Esophagus squamous epithelium (tissue), 5 donors: ENCODE results near the gene SYTL5. TPM values are rescaled to one million over a fixed set of nuclear protein-coding genes. Genes with fewer than 3 reads are reported as not detected.

ENCODE experiments used
- DNase-seq: peaks from one replicate; lab custom pipeline; 2025; lab: John Stamatoyannopoulos, UW
- H3K27ac ChIP-seq, 4 donors: fragments of 200-600 bp; sonication (generic); one replicate each; pipeline ENCODE4 v1.5.1; 2016 to 2019; ENCODE audit warnings: mild to moderate bottlenecking in 1 of 4
- H3K27me3 ChIP-seq, 4 donors: fragments of 200-600 bp; sonication (generic); 1 replicate in 3 of 4; 2 replicates in 1 of 4; pipeline versions ENCODE4 v1.5.1 to v1.6.0; 2017 to 2021; ENCODE audit warnings: antibody characterized with exemption in 1 of 4
- H3K36me3 ChIP-seq, 3 donors: fragments of 200-600 bp; sonication (generic); one replicate each; pipeline ENCODE4 v1.5.1; 2016 to 2019
- H3K4me1 ChIP-seq, 3 donors: fragments of 200-600 bp; sonication (generic); one replicate each; pipeline ENCODE4 v1.5.1; 2017 to 2019
- H3K4me3 ChIP-seq, 4 donors: fragments of 200-600 bp; sonication (generic); 1 replicate in 3 of 4; 2 replicates in 1 of 4; pipeline ENCODE4 v1.5.1; 2016 to 2019; ENCODE audit warnings: mild to moderate bottlenecking in 2 of 4, moderate library complexity in 1 of 4
- H3K9me3 ChIP-seq, 3 donors: fragments of 200-600 bp; sonication (generic); one replicate each; pipeline ENCODE4 v1.5.1; 2016 to 2019
- POLR2A ChIP-seq, 4 donors: fragments of 450-650 bp; IDR thresholded peaks; one replicate each; pipeline ENCODE4 v1.6.1; 2017; ENCODE audit warnings: antibody characterized with exemption in 4 of 4, mild to moderate bottlenecking in 4 of 4, moderate library complexity in 3 of 4
- WGBS, 2 donors: methylation state at CpG; one replicate each; pipeline ENCODE4 v1.1.5; 2018; 5-methylcytosine and 5-hydroxymethylcytosine counted together
- intact Hi-C: fragments of 100-400 bp; cut with DNase I; formaldehyde crosslinking; loops from one replicate; pipeline ENCODE4 v1.15.0; 2022
- total RNA-seq, 4 donors: library from RNA; depleted of rRNA; stranded (reverse); fragments of >200 nt; gene quantifications; one replicate each; pipeline ENCODE4 v1.1.0, GENCODE V29; 2016
- TF ChIP-seq, protein P1 (sequence below), 6 experiments: fragments of 450-650 bp in 4 of 6; fragments of 200-600 bp in 2 of 6; sonication (generic) in 2 of 6; IDR thresholded peaks; one replicate each; pipeline ENCODE4 v1.5.1; 2016 to 2019; ENCODE audit warnings: antibody characterized with exemption in 6 of 6, mild to moderate bottlenecking in 4 of 6, moderate library complexity in 4 of 6
- donor health status: DM: yes; HTN: yes; CAD: no.

The SYTL5 gene
- total RNA-seq, 4 donors from 2014 or later, result 0.76 to 8.9 (median 4.8) TPM

DNA sequence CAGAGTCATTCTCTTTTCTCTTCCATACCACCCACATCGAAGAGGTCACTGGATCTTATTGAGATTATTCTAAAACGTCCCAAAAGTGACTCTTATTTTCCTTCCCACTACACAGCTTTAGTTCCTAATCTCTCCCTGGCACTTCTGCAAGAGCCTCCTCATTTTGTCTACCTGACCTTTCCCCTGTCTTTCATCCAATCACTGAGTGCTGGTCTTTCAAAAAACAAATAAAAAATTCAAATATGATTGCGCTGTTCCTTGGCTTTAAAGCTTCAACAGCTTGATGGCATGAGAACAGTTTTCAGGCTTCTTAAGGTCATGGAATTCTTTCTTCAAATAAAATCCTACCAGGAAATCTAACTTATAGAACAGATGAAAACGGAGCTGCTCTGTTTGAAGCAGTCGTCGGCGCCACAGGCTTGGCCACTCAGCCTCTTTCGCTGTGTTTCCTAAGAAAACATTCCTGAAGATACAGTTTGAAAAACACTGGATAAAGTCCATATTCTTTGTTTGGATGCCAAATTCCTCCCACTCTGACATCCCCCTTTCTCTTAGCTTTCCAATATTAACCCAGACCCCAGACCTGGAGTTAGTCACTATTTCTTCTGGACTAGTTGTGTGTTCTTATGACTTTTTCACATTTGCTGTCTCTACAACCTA lies 12.5 kb downstream of the SYTL5 start:
- intact Hi-C loops, result no loop called here
- no peak for DNase-seq
- Histone ChIP-seq H3K36me3 (no peaks in the 10 kb centered on the region), H3K27ac (no peak overlapping the region), H3K27me3 (no peaks in the 10 kb centered on the region), H3K4me3 (no peak overlapping the region), H3K9me3 (no peaks in the 10 kb centered on the region), H3K4me1 (no peaks in the 10 kb centered on the region)
- no peak for TF ChIP-seq POLR2A (IDR thresholded peaks at IDR 0.05)
- TF ChIP-seq, protein P1, sequence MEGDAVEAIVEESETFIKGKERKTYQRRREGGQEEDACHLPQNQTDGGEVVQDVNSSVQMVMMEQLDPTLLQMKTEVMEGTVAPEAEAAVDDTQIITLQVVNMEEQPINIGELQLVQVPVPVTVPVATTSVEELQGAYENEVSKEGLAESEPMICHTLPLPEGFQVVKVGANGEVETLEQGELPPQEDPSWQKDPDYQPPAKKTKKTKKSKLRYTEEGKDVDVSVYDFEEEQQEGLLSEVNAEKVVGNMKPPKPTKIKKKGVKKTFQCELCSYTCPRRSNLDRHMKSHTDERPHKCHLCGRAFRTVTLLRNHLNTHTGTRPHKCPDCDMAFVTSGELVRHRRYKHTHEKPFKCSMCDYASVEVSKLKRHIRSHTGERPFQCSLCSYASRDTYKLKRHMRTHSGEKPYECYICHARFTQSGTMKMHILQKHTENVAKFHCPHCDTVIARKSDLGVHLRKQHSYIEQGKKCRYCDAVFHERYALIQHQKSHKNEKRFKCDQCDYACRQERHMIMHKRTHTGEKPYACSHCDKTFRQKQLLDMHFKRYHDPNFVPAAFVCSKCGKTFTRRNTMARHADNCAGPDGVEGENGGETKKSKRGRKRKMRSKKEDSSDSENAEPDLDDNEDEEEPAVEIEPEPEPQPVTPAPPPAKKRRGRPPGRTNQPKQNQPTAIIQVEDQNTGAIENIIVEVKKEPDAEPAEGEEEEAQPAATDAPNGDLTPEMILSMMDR (IDR thresholded peaks at IDR 0.05), result no peak
- WGBS, 2 donors, result 46 to 59% methylated on average over 8 of the region's 8 CpGs

DNA sequence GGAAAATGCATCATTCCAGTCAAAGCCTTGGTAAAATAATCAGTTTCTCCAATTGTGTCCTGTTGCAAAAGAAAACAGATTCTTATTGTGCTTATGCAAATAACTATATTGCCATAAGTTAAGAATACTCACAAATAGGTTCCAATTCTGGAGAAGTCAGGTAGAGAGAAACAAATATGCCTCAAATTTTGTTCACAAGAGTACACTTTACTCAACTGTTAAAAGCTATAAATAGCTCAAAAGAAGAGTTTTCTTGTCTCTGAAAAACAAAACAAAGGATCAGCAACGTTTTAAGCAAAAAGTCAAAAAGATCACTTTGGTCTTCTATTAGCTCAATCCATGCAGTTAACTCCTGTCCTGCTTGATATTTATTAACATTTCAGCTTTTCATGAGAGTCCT lies 21.9 kb downstream of the SYTL5 start:
- Histone ChIP-seq H3K4me3 (no peak overlapping the region), H3K27ac (no peak overlapping the region), H3K36me3 (no peaks in the 10 kb centered on the region), H3K27me3 (no peaks in the 10 kb centered on the region), H3K4me1 (no peaks in the 10 kb centered on the region), H3K9me3 (no peaks in the 10 kb centered on the region)
- intact Hi-C loops, result no loop called here
- 17 to 31% methylated on average over 1 of the region's 1 CpG for WGBS, 2 donors
- no peak for DNase-seq
- TF ChIP-seq, protein P1 (IDR thresholded peaks at IDR 0.05), result no peak
- TF ChIP-seq POLR2A (IDR thresholded peaks at IDR 0.05), result no peak

DNA sequence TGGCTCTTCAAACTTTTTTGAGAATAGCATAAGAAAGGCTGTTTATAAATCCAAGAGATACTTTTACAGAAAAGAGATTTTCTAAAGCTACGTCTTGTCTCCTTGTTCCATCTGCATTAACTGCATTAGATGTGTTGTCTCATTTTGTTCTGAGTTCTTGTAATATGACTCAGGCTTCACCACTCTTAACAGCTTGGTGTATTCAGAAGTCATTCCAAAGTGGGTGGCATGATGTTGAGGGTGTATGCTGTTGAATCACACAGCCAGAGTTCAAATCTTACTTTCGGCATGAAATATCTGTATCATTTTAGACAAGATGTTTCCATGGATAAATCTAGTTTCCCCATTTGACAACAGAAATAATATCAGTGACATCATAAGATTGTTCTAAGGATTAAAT lies 30.1 kb downstream of the SYTL5 start:
- no peak overlapping the region for H3K27ac ChIP-seq
- H3K4me3 ChIP-seq, result no peak overlapping the region
- H3K4me1 ChIP-seq, result no peaks in the 10 kb centered on the region
- WGBS, 2 donors, result 86 to 100% methylated on average over 2 of the region's 2 CpGs
- TF ChIP-seq, protein P1 (IDR thresholded peaks at IDR 0.05), result no peak
- no peak for TF ChIP-seq POLR2A (IDR thresholded peaks at IDR 0.05)
- H3K36me3 ChIP-seq, result no peaks in the 10 kb centered on the region
- peaks cover 0 to 2% (median 0%) of the 10 kb centered on the region in 4 donors for H3K27me3 ChIP-seq
- DNase-seq, result no peak
- intact Hi-C loops, result no loop called here
- no peaks in the 10 kb centered on the region for H3K9me3 ChIP-seq

DNA sequence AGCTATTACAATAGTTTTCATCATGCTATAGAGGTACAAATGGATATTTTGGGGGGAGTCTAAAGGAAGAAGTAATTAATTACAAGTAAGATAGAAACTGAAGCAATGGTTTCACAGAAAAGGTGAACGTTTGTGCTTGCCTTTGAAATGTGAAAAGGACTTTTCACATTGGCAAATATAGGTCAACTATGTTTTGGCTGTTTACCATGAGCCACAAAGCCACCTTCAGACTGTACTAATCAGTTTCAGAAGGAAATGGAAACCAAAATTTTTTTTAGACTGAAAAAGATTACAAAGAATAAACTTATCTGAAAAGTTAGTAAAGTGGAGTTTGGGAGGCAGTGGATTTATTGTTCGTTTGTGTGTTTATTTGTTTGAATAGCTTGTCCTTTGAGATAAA lies 32.1 kb downstream of the SYTL5 start:
- Histone ChIP-seq H3K27me3 (peaks cover 0 to 2% (median 0%) of the 10 kb centered on the region in 4 donors), H3K4me3 (no peak overlapping the region), H3K27ac (no peak overlapping the region), H3K36me3 (no peaks in the 10 kb centered on the region), H3K4me1 (no peaks in the 10 kb centered on the region), H3K9me3 (no peaks in the 10 kb centered on the region)
- intact Hi-C loops, result no loop called here
- TF ChIP-seq, protein P1 (IDR thresholded peaks at IDR 0.05), result no peak
- TF ChIP-seq POLR2A (IDR thresholded peaks at IDR 0.05), result no peak
- DNase-seq, result no peak
- 41 to 45% methylated on average over 2 of the region's 2 CpGs for WGBS, 2 donors

DNA sequence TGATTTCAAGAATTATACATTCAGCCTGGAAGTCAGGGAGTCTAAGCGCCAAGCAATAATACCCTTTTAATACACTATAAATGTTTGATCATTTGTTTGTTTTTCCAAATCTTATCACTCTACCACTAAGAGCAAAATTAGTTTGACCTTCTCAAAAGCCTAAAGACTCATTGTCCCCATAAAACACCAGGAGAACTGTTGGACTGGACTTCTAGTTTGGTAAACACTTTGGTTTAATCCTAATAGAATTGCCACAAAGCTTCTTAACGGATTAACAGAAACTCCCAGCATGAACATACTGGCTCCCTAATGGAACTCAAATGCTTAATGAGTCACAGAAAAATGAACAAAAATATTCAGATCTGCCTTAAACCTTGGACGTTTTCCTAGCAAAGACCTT lies 34.9 kb downstream of the SYTL5 start:
- intact Hi-C loops, result no loop called here
- WGBS, 2 donors, result 61 to 66% methylated on average over 3 of the region's 3 CpGs
- TF ChIP-seq, protein P1 (IDR thresholded peaks at IDR 0.05), result no peak
- TF ChIP-seq POLR2A (IDR thresholded peaks at IDR 0.05), result no peak
- DNase-seq, result no peak
- H3K36me3 ChIP-seq, result no peaks in the 10 kb centered on the region
- H3K27ac ChIP-seq, result no peak overlapping the region
- H3K9me3 ChIP-seq, result no peaks in the 10 kb centered on the region
- H3K27me3 ChIP-seq, result peaks cover 0 to 2% (median 0%) of the 10 kb centered on the region in 4 donors
- H3K4me3 ChIP-seq, result no peak overlapping the region
- no peaks in the 10 kb centered on the region for H3K4me1 ChIP-seq
